HG03432 (cell line): ENCODE data around the gene KIDINS220.

ENCODE experiments used
- ATAC-seq: cut with Tn5 transposase; IDR thresholded peaks from one replicate; pipeline ENCODE4 v1.9.1; 2021; ENCODE audit warnings: mild to moderate bottlenecking, moderate library complexity; ENCODE audit not compliant: unreplicated experiment

The KIDINS220 gene

GRCh38 chr2:8836971-8837794 is at the start of gene KIDINS220:
Gene KIDINS220, minus strand, starts transcription at chr2:8837613. Its CDS starts 10,520 bp downstream, at chr2:8827093.
- ATAC-seq = peak; percentile 92

GRCh38 chr2:8886876-8887275 is 49.5 kb upstream of the KIDINS220 start:
- ATAC-seq = no peak

- ATAC-seq = no peak
These were observed 48.7 kb upstream of the KIDINS220 start for GRCh38 chr2:8886202-8886518.

GRCh38 chr2:8885449-8886201 is 48.2 kb upstream of the KIDINS220 start:
- no peak for ATAC-seq

GRCh38 chr2:8884812-8885211 is 47.4 kb upstream of the KIDINS220 start:
- no peak for ATAC-seq

- ATAC-seq = no peak
These were observed 44.7 kb upstream of the KIDINS220 start for GRCh38 chr2:8882094-8882493.

- no peak for ATAC-seq
These were observed 40.5 kb upstream of the KIDINS220 start for GRCh38 chr2:8877894-8878293.

GRCh38 chr2:8877332-8877731 is 39.9 kb upstream of the KIDINS220 start:
- no peak for ATAC-seq

GRCh38 chr2:8876628-8877027 is 39.2 kb upstream of the KIDINS220 start:
- ATAC-seq = no peak

GRCh38 chr2:8872821-8873432 is 35.5 kb upstream of the KIDINS220 start:
- no peak for ATAC-seq

GRCh38 chr2:8870441-8870840 is 33.0 kb upstream of the KIDINS220 start:
- no peak for ATAC-seq

GRCh38 chr2:8867363-8867762 is 29.9 kb upstream of the KIDINS220 start:
- ATAC-seq = no peak

GRCh38 chr2:8863331-8863953 is 26.0 kb upstream of the KIDINS220 start:
- no peak for ATAC-seq

GRCh38 chr2:8862230-8862629 is 24.8 kb upstream of the KIDINS220 start:
- no peak for ATAC-seq

GRCh38 chr2:8861797-8862196 is 24.4 kb upstream of the KIDINS220 start:
- ATAC-seq = no peak

- peak; percentile 64 for ATAC-seq
These were observed 22.8 kb upstream of the KIDINS220 start for GRCh38 chr2:8860239-8860638.

GRCh38 chr2:8858910-8859309 is 21.5 kb upstream of the KIDINS220 start:
- ATAC-seq = no peak

GRCh38 chr2:8858264-8858663 is 20.9 kb upstream of the KIDINS220 start:
- ATAC-seq = no peak

- ATAC-seq = no peak
These were observed 20.3 kb upstream of the KIDINS220 start for GRCh38 chr2:8857709-8858108.

GRCh38 chr2:8856176-8856575 is 18.8 kb upstream of the KIDINS220 start:
- ATAC-seq = no peak

- no peak for ATAC-seq
These were observed 17.6 kb upstream of the KIDINS220 start for GRCh38 chr2:8855010-8855409.
